KMS-11 (cell line): ENCODE data around the gene NBPF12.
"Not testable (repeated sequence)": the region's sequence is repeated elsewhere in the genome, so short reads cannot be mapped to it uniquely, and the experiment has no call there.

Experiments used
- H2AFZ ChIP-seq: fragments of 200-600 bp; sonication (generic); 2 replicates; pipeline ENCODE4 v1.6.1; 2016; ENCODE audit warnings: antibody characterized with exemption, mixed run types, low read depth
- H3K27ac ChIP-seq: fragments of 200-600 bp; sonication (generic); 2 replicates; pipeline ENCODE4 v1.6.1; 2016; ENCODE audit warnings: mild to moderate bottlenecking, mixed run types
- H3K27me3 ChIP-seq: fragments of 200-600 bp; sonication (generic); 2 replicates; pipeline ENCODE4 v1.6.1; 2017; ENCODE audit warnings: mild to moderate bottlenecking, low read depth, mixed run types, moderate library complexity; ENCODE audit not compliant: insufficient read depth
- H3K36me3 ChIP-seq: fragments of 200-600 bp; sonication (generic); 2 replicates; pipeline ENCODE4 v1.6.1; 2017; ENCODE audit warnings: mild to moderate bottlenecking, mixed run types; ENCODE audit not compliant: insufficient read depth
- H3K4me1 ChIP-seq: fragments of 200-600 bp; sonication (generic); 2 replicates; pipeline ENCODE4 v1.6.1; 2016; ENCODE audit warnings: mild to moderate bottlenecking, low read depth, mixed run types; ENCODE audit not compliant: poor library complexity, severe bottlenecking
- H3K4me2 ChIP-seq: fragments of 200-600 bp; sonication (generic); 2 replicates; pipeline ENCODE4 v1.7.0; 2016; ENCODE audit warnings: mild to moderate bottlenecking, mixed run types
- H3K4me3 ChIP-seq: fragments of 200-600 bp; sonication (generic); IDR thresholded peaks from 2 replicates; pipeline ENCODE4 v1.6.1; 2017; ENCODE audit warnings: low read depth, low read length, mixed read lengths; ENCODE audit not compliant: insufficient read depth
- H3K79me2 ChIP-seq: fragments of 200-600 bp; sonication (generic); 2 replicates; pipeline ENCODE4 v1.6.1; 2016; ENCODE audit warnings: low read depth, mixed run types; ENCODE audit not compliant: insufficient read depth
- H3K9ac ChIP-seq: fragments of 200-600 bp; sonication (generic); 2 replicates; pipeline ENCODE4 v1.6.1; 2016; ENCODE audit warnings: mild to moderate bottlenecking, mixed run types
- H4K20me1 ChIP-seq: fragments of 200-600 bp; sonication (generic); 2 replicates; pipeline ENCODE4 v1.6.1; 2016; ENCODE audit warnings: mild to moderate bottlenecking, mixed run types; ENCODE audit not compliant: insufficient read depth
- TF ChIP-seq, protein P1 (sequence below): fragments of 200-600 bp; sonication (generic); conservative IDR thresholded peaks from 2 replicates; pipeline ENCODE4 v1.6.1; 2017; ENCODE audit warnings: low read depth, mild to moderate bottlenecking, antibody characterized with exemption, low read length, moderate library complexity, mixed read lengths

Gene NBPF12

DNA sequence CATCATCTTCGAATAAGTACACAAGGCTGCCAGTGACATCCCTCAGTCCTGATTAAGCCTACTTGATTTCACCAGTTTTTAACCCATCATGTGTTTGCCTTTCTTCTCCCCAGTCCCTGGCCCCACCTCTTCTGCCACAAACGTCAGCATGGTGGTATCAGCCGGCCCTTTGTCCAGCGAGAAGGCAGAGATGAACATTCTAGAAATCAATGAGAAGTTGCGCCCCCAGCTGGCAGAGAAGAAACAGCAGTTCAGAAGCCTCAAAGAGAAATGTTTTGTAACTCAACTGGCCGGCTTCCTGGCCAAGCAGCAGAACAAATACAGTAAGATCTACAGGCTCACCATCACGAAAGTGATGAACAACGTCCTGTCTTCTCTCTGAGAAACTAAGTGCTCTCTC lies 28.2 kb downstream of the NBPF12 start:
- not testable (repeated sequence) for H3K79me2 ChIP-seq, H3K27ac ChIP-seq, H3K4me1 ChIP-seq, H3K27me3 ChIP-seq, H3K4me2 ChIP-seq, H3K36me3 ChIP-seq, H3K4me3 ChIP-seq, H4K20me1 ChIP-seq, H3K9ac ChIP-seq, H2AFZ ChIP-seq
- TF ChIP-seq, protein P1, sequence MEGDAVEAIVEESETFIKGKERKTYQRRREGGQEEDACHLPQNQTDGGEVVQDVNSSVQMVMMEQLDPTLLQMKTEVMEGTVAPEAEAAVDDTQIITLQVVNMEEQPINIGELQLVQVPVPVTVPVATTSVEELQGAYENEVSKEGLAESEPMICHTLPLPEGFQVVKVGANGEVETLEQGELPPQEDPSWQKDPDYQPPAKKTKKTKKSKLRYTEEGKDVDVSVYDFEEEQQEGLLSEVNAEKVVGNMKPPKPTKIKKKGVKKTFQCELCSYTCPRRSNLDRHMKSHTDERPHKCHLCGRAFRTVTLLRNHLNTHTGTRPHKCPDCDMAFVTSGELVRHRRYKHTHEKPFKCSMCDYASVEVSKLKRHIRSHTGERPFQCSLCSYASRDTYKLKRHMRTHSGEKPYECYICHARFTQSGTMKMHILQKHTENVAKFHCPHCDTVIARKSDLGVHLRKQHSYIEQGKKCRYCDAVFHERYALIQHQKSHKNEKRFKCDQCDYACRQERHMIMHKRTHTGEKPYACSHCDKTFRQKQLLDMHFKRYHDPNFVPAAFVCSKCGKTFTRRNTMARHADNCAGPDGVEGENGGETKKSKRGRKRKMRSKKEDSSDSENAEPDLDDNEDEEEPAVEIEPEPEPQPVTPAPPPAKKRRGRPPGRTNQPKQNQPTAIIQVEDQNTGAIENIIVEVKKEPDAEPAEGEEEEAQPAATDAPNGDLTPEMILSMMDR: peak; percentile 74; the same call in 1 of the 2 replicates

DNA sequence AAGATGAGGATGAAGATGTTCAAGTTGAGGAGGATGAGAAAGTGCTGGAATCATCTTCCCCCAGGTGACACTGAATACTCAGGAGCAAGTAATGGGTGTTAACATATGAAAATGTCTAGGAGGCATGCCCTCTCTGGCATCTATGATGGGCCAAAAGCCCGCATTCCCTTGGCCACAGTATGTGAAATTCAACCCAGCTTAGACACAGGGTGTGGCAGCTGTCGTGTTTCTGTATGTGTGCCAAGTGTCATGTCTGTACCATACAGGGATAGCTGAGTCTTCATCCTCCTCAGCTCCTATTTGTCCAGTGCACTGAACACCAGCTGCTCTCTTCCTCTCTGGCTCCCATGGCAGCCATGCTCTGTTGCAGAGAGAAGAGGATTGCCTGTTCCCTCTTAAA lies 32.5 kb downstream of the NBPF12 start:
- H4K20me1 ChIP-seq, H3K4me1 ChIP-seq, H2AFZ ChIP-seq, H3K79me2 ChIP-seq, H3K27me3 ChIP-seq, H3K4me3 ChIP-seq, H3K36me3 ChIP-seq, H3K4me2 ChIP-seq, H3K27ac ChIP-seq, H3K9ac ChIP-seq: not testable (repeated sequence)

DNA sequence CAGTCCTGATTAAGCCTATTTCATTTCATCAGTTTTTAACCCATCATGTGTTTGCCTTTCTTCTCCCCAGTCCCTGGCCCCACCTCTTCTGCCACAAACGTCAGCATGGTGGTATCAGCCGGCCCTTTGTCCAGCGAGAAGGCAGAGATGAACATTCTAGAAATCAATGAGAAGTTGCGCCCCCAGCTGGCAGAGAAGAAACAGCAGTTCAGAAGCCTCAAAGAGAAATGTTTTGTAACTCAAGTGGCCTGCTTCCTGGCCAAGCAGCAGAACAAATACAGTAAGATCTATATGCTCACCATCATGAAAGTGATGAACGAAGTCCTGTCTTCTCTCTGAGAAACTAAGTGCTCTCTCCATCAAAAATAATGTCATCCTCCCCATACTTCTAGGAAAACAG lies 34.6 kb downstream of the NBPF12 start:
- H3K36me3 ChIP-seq, H3K4me3 ChIP-seq, H3K4me2 ChIP-seq, H4K20me1 ChIP-seq, H3K79me2 ChIP-seq, H3K4me1 ChIP-seq, H2AFZ ChIP-seq, H3K9ac ChIP-seq, H3K27me3 ChIP-seq, H3K27ac ChIP-seq: not testable (repeated sequence)
- TF ChIP-seq, protein P1: peak; percentile 46

DNA sequence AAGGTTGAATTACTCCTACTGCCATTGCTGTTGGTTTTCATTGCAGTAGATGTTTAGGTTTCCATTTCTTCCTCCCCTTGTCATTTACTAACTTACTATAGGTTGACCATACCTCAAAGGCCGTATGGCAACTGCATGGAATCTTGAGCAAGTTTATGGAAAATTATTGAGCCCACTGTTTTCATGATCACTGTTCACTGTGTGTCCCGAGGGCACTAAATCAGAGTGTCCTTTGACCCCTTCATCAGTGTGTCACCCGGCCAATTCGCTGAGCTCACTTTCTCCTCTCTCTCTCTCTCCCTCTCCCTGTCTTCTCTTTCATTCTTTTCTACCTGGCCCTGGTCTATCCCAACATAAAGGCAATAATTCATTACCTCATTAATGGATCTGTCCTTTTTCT lies 47.7 kb downstream of the NBPF12 start:
- H4K20me1 ChIP-seq, H3K79me2 ChIP-seq, H3K36me3 ChIP-seq, H3K9ac ChIP-seq, H3K4me3 ChIP-seq, H3K27ac ChIP-seq, H2AFZ ChIP-seq, H3K4me2 ChIP-seq, H3K4me1 ChIP-seq, H3K27me3 ChIP-seq: not testable (repeated sequence)

DNA sequence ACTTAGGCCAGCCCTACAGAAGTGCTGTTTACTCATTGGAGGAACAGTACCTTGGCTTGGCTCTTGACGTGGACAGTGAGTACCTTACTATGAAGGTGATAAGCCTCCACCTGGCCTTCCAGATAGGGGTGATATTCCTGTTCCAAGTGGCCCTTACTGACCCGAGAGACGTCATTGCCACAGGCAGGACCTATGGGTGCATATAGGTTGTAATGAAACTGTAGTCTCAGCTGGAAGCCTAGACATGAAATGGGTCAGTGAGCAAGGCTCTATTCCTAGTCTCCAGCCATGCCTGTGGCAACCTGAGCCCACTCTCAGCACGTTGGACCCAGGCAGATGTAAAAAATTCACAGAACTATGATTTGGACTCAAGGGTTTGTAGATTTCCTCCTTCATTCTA lies 48.3 kb downstream of the NBPF12 start:
- H3K4me2 ChIP-seq, H3K4me1 ChIP-seq, H3K27ac ChIP-seq, H2AFZ ChIP-seq, H3K36me3 ChIP-seq, H3K9ac ChIP-seq, H3K79me2 ChIP-seq, H4K20me1 ChIP-seq, H3K27me3 ChIP-seq, H3K4me3 ChIP-seq: not testable (repeated sequence)

DNA sequence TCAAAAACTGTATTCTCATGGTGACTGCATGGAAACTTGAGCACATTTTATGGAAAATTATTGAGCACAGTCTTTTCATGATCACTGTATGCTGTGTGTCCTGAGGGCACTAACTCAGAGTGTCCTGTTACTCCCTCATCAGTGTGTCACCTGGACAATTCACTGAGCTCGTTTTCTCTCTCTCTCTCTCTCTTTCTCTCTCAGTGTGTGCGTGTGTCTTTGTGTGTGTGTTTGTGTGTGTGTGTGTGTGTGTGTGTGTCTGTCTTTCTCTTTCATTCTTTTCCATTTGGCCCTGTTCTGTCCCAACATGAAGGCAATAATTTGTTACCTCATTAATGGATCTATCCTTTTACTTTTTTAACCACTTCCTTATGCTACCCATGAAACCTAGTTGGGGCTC lies 49.4 kb downstream of the NBPF12 start:
- not testable (repeated sequence) for H3K36me3 ChIP-seq, H3K9ac ChIP-seq, H4K20me1 ChIP-seq, H3K79me2 ChIP-seq, H3K4me2 ChIP-seq, H3K27ac ChIP-seq, H3K4me3 ChIP-seq, H3K27me3 ChIP-seq, H3K4me1 ChIP-seq, H2AFZ ChIP-seq

DNA sequence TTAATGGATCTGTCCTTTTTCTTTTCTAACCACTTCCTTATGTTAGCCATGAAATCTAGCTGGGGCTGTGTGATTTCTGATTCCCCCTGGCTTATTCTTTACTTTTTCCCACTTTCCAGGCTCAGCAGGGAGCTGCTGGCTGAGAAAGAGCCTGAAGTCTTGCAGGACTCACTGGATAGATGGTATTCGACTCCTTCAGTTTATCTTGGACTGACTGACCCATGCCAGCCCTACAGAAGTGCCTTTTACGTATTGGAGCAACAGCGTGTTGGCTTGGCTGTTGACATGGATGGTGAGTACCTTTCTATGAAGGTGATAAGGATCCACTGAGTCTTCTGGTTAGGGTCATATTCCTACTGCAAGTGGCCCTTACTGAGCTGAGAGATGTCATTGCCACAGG lies 51.3 kb downstream of the NBPF12 start:
- not testable (repeated sequence) for H3K4me3 ChIP-seq, H3K27ac ChIP-seq, H3K27me3 ChIP-seq, H4K20me1 ChIP-seq, H3K79me2 ChIP-seq, H3K4me1 ChIP-seq, H2AFZ ChIP-seq, H3K4me2 ChIP-seq, H3K36me3 ChIP-seq, H3K9ac ChIP-seq

DNA sequence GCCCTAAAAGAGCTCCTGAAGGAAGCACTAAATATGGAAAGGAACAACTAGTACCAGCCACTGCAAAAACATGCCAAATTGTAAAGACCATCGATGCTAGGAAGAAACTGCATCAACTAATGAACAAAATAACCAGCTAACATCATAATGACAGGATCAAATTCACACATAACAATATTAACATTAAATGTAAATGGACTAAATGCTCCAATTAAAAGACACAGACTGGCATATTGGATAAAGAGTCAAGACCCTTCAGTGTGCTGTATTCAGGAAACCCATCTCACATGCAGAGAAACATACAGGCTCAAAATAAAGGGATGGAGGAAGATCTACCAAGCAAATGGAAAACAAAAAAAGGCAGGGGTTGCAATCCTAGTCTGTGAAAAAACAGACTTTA lies 70.4 kb downstream of the NBPF12 start:
- not testable (repeated sequence) for H3K4me3 ChIP-seq, H3K4me1 ChIP-seq, H3K4me2 ChIP-seq, H3K79me2 ChIP-seq, H3K27ac ChIP-seq, H2AFZ ChIP-seq, H3K36me3 ChIP-seq, H3K9ac ChIP-seq, H3K27me3 ChIP-seq, H4K20me1 ChIP-seq

DNA sequence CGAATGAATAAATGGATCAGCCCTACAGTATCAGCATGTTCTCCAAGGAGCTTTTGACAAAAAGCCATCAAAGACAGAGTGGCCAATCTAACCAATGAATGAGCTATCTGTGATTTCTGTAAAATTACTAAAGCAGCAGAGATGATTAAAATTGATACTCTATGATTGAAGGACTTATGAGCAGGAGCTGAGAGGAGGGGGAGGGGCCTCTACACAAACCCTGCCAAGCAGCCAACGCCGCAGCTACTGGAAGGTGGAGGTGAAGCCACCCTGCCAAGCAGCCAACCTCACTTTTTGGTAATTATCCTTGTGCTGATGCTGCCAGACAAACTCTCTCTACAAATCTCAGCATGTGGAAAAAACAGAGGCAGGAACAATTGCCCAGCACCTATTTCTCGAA lies 88.9 kb downstream of the NBPF12 start:
- not testable (repeated sequence) for H3K79me2 ChIP-seq, H3K4me2 ChIP-seq, H3K4me1 ChIP-seq, H3K4me3 ChIP-seq, H3K36me3 ChIP-seq, H3K9ac ChIP-seq, H3K27ac ChIP-seq, H3K27me3 ChIP-seq, H4K20me1 ChIP-seq, H2AFZ ChIP-seq
